ENCODE measurements around the gene TAS2R50.

- no peak for TF ChIP-seq POLR2AphosphoS5 (IDR thresholded peaks at IDR 0.05; ENCODE audit: low read depth, low read length)
- TF ChIP-seq REST (IDR thresholded peaks at IDR 0.05; ENCODE audit: insufficient read depth in 1 of 2, low read depth in 2 of 2, low read length in 2 of 2) = no peak
- TF ChIP-seq SIN3A (IDR thresholded peaks at IDR 0.05; ENCODE audit: borderline replicate concordance, insufficient read depth, low read length) = no peak
- TF ChIP-seq TAF1 (IDR thresholded peaks at IDR 0.05; ENCODE audit: borderline replicate concordance, insufficient read depth, low read length) = no peak
Measured at GRCh38 chr12:10965476-10965875, 21.2 kb downstream of the TAS2R50 start.

Measured in PFSK-1 (cell line).